ENCODE measurements around the gene C16orf78.

C16orf78 gene

DNA sequence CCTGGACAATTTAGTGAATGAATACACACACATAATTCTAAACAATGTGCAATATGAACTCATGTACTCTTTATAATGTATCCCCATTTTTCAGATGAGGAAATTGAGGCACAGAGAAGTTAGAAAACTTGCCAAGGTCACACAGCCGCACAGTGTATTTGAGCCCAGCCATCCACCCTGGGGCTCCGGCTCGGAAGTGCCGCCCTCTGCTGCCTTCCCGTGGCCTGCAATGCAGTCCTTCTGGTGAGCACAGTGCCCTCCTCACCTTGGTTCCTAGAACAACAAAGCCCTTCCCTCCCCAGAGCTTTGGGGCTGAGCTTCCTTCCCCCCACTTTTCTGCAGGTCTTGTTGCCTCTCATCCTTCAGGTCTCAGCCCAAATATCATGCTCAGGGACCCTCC, 63.7 kb downstream of the C16orf78 start:
- DNase-seq, result no peak

DNA sequence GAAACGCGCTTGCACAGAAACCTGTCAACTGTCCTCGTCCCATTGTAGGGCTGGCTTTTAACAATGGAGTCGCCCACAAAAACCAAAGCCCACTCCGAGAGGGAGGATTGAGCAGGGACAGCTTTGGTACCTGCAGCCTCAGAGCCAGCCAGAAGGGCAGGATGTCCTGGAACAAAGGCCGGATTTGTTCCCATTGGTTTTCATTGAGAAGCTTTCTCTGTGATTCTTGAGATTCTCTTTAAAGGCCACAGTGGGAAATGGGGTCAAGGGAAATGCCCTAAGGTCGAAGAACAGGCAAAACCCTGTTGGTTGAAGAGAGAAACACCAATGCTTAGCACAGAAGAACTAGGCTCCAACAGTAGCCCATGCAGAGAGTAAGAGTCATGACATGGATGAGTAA, 65.4 kb downstream of the C16orf78 start:
- no peak for DNase-seq

DNA sequence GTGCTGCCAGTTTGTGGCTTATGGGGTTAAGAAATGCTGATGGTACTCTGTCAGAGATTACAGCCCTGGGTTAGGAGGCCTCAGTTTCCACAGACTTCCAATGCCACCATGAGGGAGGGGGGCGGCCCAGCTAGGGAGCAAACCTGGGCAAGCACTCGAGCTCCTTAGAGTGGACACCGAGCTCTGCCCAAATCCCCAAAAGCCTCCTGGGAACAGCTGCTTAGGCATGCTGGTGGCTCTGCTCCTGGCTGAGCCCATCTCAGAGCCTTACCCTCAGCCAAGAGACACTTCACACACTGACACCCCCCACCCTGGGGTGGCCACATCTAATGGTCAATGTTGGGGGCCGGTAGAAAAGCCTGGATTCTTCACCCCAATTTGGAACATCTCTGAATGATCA, 66.1 kb downstream of the C16orf78 start:
- DNase-seq, result no peak

DNA sequence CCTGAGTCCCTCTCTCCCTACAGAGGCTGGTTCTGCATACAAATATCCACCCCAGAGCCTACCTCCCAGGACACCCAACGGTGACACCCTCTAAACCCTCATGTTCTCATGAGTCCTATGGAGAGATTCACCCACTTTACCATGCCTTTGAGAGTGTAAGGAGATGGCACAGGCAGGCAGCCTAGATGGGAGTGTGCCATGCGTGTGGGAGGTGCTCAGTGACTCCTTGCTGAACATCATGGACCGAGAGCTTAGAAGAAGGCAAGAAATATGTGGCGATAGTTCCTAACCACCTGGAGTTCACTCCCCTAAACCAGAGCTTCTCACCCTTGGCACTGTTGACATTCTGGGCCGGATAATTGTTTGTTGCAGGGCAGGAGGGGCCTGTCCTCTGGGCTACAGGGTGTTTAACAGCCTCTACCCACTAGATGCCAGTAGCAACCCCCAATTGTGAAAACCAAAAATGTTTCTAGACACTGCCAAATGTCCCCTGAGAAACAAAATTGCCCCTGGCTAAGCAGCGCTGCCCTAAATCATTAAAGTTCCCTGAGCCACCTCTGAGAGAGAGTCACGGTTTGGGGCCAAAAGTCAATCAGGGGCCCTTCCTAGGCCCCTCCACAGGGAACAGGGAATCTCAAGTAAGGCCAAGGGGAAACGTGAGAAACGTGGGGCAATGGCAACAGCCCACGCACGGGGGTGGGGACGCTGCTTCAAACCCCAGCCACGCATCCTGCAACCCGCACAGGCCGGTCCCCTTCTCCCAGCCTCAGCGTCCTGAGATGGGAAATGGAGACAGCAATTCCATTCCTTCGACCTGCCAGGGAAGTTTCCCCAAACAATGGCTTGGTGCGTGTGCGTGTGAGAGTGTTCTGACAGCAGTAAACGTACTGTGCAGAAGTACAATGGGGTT, 66.8 kb downstream of the C16orf78 start:
- no peak for DNase-seq

DNA sequence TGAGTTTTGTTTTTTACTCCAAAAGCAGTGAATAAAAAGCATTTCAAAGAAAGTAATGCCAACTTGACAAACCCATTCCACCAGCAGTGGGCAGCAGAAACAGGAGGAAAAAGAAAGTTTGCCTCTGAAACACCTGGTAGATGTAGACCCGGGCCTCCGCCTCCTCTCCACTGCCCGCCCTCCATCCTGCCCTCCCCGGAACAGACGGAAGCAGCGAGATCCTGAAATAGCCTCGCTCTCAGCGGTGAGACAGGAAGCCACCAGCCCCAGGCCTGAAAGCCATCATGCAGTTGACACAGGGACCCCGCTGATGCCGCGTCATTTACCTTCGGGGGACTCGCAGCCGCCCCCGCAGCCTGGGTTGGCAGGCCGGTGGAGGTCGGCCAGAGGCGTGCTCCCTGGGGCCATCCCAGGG, 67.8 kb downstream of the C16orf78 start:
- no peak for DNase-seq

DNA sequence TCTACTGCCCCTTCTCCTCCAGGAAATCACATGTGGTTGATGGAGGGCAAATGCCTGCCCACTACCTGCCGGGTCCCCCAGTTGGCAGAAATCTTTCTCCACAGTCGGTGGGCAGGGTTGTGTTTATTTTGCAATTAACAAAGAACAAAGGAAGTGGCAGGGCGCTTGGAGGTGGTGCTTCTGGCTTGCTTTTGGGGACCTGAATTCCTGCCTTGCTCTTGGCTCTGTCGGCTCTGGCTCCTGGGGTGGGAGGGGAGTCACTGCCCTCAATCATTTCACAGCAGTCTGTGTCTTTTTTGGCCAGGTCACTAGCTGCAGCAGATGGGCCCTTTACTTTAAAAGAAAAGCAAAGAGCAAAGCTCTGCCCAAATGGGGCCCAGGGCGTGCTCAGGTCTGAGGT, 69.2 kb downstream of the C16orf78 start:
- no peak for DNase-seq

DNA sequence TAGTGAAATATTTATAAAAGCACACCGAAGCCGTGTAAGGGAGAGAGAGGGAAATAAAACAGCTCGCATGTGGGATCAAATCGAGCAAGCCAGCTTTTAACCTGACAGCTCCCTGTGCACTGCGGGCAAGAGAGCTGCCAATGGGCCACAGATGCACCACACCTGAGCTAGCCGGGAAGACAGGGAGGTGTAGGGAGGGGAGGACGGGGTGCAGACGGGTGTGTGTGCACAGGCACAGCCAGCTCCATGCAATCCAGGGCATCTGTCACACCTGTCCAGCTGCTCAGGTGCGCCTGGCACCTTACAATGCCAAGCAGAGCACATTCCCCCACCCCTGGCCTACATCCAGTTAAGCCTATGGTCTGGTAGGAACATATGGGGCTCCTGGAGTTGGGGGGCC, 70.0 kb downstream of the C16orf78 start:
- no peak for DNase-seq

DNA sequence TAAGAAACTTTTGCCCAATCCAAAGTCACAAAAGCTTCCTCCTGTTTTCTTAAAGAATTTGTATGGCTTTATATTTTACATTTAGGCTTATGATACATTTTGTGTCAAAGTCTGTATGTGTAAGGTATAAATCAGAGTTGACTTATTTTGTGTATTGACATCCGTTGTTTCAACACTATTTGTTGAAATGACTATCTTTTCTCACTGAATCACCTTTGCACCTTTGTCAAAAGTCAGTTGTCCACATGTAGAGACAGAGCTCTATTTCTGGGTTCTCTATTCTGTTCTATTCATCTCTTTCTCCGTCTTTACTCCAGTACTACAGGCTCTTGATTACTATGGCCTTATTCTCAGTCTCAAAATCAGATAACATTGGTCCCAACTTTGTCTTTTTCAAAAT, 73.2 kb downstream of the C16orf78 start:
- DNase-seq, result no peak
